PC-3 (cell line): ENCODE measurements around the gene KCTD17.

Source experiments
- EZH2 ChIP-seq: fragments of 300-600 bp; sonication (generic); IDR thresholded peaks from one replicate; pipeline ENCODE4 v1.6.1; 2017; ENCODE audit warnings: antibody characterized with exemption, mild to moderate bottlenecking, low read length; ENCODE audit not compliant: unreplicated experiment
- EZH2phosphoT487 ChIP-seq: fragments of 300-600 bp; sonication (generic); IDR thresholded peaks from 2 replicates; pipeline ENCODE4 v1.6.1; 2018; ENCODE audit warnings: mild to moderate bottlenecking, antibody characterized with exemption, low read length, borderline replicate concordance
- TF ChIP-seq, protein P1 (sequence below): fragments of 300-600 bp; sonication (generic); conservative IDR thresholded peaks from 2 replicates; pipeline ENCODE4 v1.5.1; 2017; ENCODE audit warnings: antibody characterized with exemption, low read depth, mild to moderate bottlenecking, low read length

DNA sequence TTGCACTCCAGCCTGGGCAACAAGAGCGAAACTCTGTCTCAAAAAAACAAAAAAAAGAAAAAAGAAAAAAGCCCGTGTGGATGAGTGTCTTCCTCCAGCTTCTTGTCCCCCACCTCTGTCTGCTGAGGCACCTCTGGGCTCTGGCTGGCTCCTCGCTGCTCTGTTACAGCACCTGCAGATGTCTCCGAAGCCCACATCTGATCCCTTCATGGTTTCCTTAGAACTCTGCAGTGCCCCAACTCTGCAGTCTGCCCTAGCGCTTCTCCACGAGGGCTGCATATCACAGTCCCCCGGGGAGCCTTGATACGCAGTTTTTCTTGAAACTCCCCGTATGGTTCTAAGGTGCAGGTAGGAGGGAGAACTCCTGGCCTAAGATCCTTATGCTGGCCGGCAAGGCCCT lies 15.9 kb downstream of the KCTD17 start:
- TF ChIP-seq, protein P1, sequence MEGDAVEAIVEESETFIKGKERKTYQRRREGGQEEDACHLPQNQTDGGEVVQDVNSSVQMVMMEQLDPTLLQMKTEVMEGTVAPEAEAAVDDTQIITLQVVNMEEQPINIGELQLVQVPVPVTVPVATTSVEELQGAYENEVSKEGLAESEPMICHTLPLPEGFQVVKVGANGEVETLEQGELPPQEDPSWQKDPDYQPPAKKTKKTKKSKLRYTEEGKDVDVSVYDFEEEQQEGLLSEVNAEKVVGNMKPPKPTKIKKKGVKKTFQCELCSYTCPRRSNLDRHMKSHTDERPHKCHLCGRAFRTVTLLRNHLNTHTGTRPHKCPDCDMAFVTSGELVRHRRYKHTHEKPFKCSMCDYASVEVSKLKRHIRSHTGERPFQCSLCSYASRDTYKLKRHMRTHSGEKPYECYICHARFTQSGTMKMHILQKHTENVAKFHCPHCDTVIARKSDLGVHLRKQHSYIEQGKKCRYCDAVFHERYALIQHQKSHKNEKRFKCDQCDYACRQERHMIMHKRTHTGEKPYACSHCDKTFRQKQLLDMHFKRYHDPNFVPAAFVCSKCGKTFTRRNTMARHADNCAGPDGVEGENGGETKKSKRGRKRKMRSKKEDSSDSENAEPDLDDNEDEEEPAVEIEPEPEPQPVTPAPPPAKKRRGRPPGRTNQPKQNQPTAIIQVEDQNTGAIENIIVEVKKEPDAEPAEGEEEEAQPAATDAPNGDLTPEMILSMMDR, result no peak
- TF ChIP-seq EZH2, result no peak
- TF ChIP-seq EZH2phosphoT487, result no peak
